SK-N-SH (cell line): ENCODE measurements around the gene RBM7. TPM values are rescaled to one million over a fixed set of nuclear protein-coding genes. Genes with fewer than 3 reads are reported as not detected.

Experiments used
- CTCF ChIA-PET: fragments of 300-600, 350-600 bp; formaldehyde crosslinking; extraction: SDS; loops from one replicate; lab custom pipeline; 2021; lab: Yijun Ruan, JAX
- POLR2A ChIA-PET: fragments of 350-600 bp; sonication (Branson Sonifier 250); formaldehyde crosslinking; extraction: SDS; loops from one replicate; lab custom pipeline; 2020; ENCODE audit warnings: antibody characterized with exemption, inconsistent platforms; lab: Yijun Ruan, JAX
- DNase-seq: peaks from one replicate; pipeline ENCODE4 v3.0.0; 2012
- H2AFZ ChIP-seq: fragments of 200-600 bp; sonication (generic); 2 replicates; pipeline ENCODE4 v1.8.1; 2016; ENCODE audit warnings: antibody characterized with exemption, mild to moderate bottlenecking, low read depth
- H3F3A ChIP-seq: fragments of 200-600 bp; sonication (generic); replicated peaks from 2 replicates; pipeline ENCODE3; 2016; ENCODE audit warnings: antibody characterized with exemption, mild to moderate bottlenecking; ENCODE audit not compliant: insufficient read depth
- H3K27ac ChIP-seq, 2 experiments: fragments of 200-500 bp in 1 of 2; fragments of 200-600 bp in 1 of 2; sonication (Bioruptor generic) in 1 of 2; sonication (generic), shearing (Covaris generic) in 1 of 2; 2 replicates each; pipeline versions ENCODE4 v1.5.1 to v1.6.1; 2014 to 2016; ENCODE audit warnings: low read depth in 2 of 2, inconsistent platforms in 1 of 2, low read length in 1 of 2, mild to moderate bottlenecking in 1 of 2, mixed read lengths in 1 of 2
- H3K27me3 ChIP-seq: fragments of 200-600 bp; sonication (generic), shearing (Covaris generic); 2 replicates; pipeline ENCODE4 v1.6.1; 2016; ENCODE audit warnings: mixed run types; ENCODE audit not compliant: insufficient read depth
- H3K36me3 ChIP-seq, 2 experiments: fragments of 200-500 bp in 1 of 2; fragments of 200-600 bp in 1 of 2; sonication (Bioruptor generic) in 1 of 2; sonication (generic) in 1 of 2; replicated peaks in 1 of 2; 2 replicates each; pipeline versions ENCODE3 to v1.5.1; 2014 to 2016; ENCODE audit warnings: low read length in 1 of 2, mild to moderate bottlenecking in 1 of 2; ENCODE audit not compliant: insufficient read depth in 2 of 2, control insufficient read depth in 1 of 2
- H3K4me1 ChIP-seq, 2 experiments: fragments of 200-500 bp in 1 of 2; fragments of 200-600 bp in 1 of 2; sonication (Bioruptor generic) in 1 of 2; sonication (generic), shearing (Covaris generic) in 1 of 2; 2 replicates each; pipeline versions ENCODE4 v1.5.1 to v1.6.1; 2014 to 2016; ENCODE audit warnings: low read depth in 1 of 2, low read length in 1 of 2, mixed run types in 1 of 2; ENCODE audit not compliant: insufficient read depth in 2 of 2, control insufficient read depth in 1 of 2
- H3K4me2 ChIP-seq: fragments of 200-600 bp; sonication (generic), shearing (Covaris generic); 2 replicates; pipeline ENCODE4 v1.6.1; 2017; ENCODE audit warnings: mixed run types
- H3K4me3 ChIP-seq, 2 experiments: fragments of 200-500 bp in 1 of 2; fragments of 200-600 bp in 1 of 2; sonication (Bioruptor generic) in 1 of 2; sonication (generic), shearing (Covaris generic) in 1 of 2; 2 replicates each; pipeline versions ENCODE4 v1.5.1 to v1.8.1; 2014 to 2016; ENCODE audit warnings: low read depth in 2 of 2, inconsistent platforms in 1 of 2, low read length in 1 of 2, mild to moderate bottlenecking in 1 of 2, mixed read lengths in 1 of 2, moderate library complexity in 1 of 2
- H3K79me2 ChIP-seq: fragments of 200-600 bp; sonication (generic); 2 replicates; pipeline ENCODE4 v1.8.1; 2017; ENCODE audit warnings: mild to moderate bottlenecking; ENCODE audit not compliant: insufficient read depth
- H3K9ac ChIP-seq: fragments of 200-600 bp; sonication (generic); 2 replicates; pipeline ENCODE4 v1.6.1; 2017; ENCODE audit warnings: mixed run types
- H3K9me2 ChIP-seq: fragments of 200-600 bp; sonication (generic); 2 replicates; pipeline ENCODE4 v1.6.1; 2017; ENCODE audit warnings: mixed run types
- H3K9me3 ChIP-seq: fragments of 200-600 bp; sonication (generic); 2 replicates; pipeline ENCODE4 v1.6.1; 2017; ENCODE audit warnings: mixed run types, mild to moderate bottlenecking, moderate library complexity
- H4K20me1 ChIP-seq: fragments of 200-600 bp; sonication (generic); 2 replicates; pipeline ENCODE4 v1.6.1; 2017; ENCODE audit warnings: mild to moderate bottlenecking, mixed run types; ENCODE audit not compliant: insufficient read depth
- CHD2 ChIP-seq: fragments of 150-350 bp; IDR thresholded peaks from 2 replicates; pipeline ENCODE4 v1.6.1; 2018; ENCODE audit warnings: low read length; ENCODE audit not compliant: partially characterized antibody
- ELF1 ChIP-seq: IDR thresholded peaks from 2 replicates; pipeline ENCODE4 v1.4.0; 2012
- EP300 ChIP-seq, 2 experiments: IDR thresholded peaks; 2 replicates each; pipeline versions ENCODE4 v1.4.0 to v1.6.1; 2012; ENCODE audit warnings: borderline replicate concordance in 1 of 2, low read depth in 1 of 2, low read length in 1 of 2
- EZH2phosphoT487 ChIP-seq: fragments of 200-600 bp; sonication (generic); IDR thresholded peaks from 2 replicates; pipeline ENCODE4 v1.6.1; 2017; ENCODE audit warnings: low read depth, mixed run types, mild to moderate bottlenecking, antibody characterized with exemption, moderate library complexity, borderline replicate concordance
- FOSL2 ChIP-seq: IDR thresholded peaks from 2 replicates; pipeline ENCODE4 v1.4.0; 2012; ENCODE audit warnings: low read depth, mild to moderate bottlenecking, moderate library complexity, borderline replicate concordance
- JUND ChIP-seq: IDR thresholded peaks from 2 replicates; pipeline ENCODE4 v1.4.0; 2012
- MEF2A ChIP-seq: IDR thresholded peaks from 2 replicates; pipeline ENCODE4 v1.4.0; 2012; ENCODE audit warnings: low read depth, borderline replicate concordance
- MXI1 ChIP-seq: IDR thresholded peaks from 2 replicates; pipeline ENCODE4 v1.6.1; 2012; ENCODE audit warnings: mild to moderate bottlenecking, low read depth, low read length, improper control_type of control experiment
- NFIC ChIP-seq: IDR thresholded peaks from 2 replicates; pipeline ENCODE4 v1.4.0; 2012; ENCODE audit warnings: borderline replicate concordance
- NRF1 ChIP-seq: IDR thresholded peaks from 2 replicates; pipeline ENCODE4 v1.6.1; 2012; ENCODE audit warnings: low read depth, mild to moderate bottlenecking, low read length
- POLR2AphosphoS5 ChIP-seq: IDR thresholded peaks from 2 replicates; pipeline ENCODE4 v1.6.1; 2012; ENCODE audit warnings: low read depth, low read length
- RAD21 ChIP-seq: IDR thresholded peaks from 2 replicates; pipeline ENCODE4 v1.6.1; 2012; ENCODE audit warnings: mild to moderate bottlenecking, low read length
- RXRA ChIP-seq: IDR thresholded peaks from 2 replicates; pipeline ENCODE4 v1.4.0; 2012; ENCODE audit warnings: low read depth, mild to moderate bottlenecking, borderline replicate concordance
- TAF1 ChIP-seq: IDR thresholded peaks from 2 replicates; pipeline ENCODE4 v1.6.1; 2012; ENCODE audit warnings: low read depth, mild to moderate bottlenecking, low read length, moderate library complexity, borderline replicate concordance
- TEAD4 ChIP-seq: IDR thresholded peaks from 2 replicates; pipeline ENCODE4 v1.4.0; 2012; ENCODE audit warnings: mild to moderate bottlenecking, borderline replicate concordance; ENCODE audit not compliant: insufficient read depth
- YY1 ChIP-seq: IDR thresholded peaks from 2 replicates; pipeline ENCODE4 v1.4.0; 2012; ENCODE audit warnings: low read depth, mild to moderate bottlenecking
- WGBS: methylation state at CpG from one replicate; pipeline ENCODE4 v1.1.6; 2017; ENCODE audit warnings: low lambda C conversion rate; 5-methylcytosine and 5-hydroxymethylcytosine counted together
- polyA plus RNA-seq, 3 experiments: library from polyadenylated mRNA; depleted of rRNA; stranded (reverse); fragments of >200 nt; gene quantifications; 2 replicates each; pipeline ENCODE4 v1.2.3, GENCODE V29; 2012
- TF ChIP-seq, protein P1 (sequence below): IDR thresholded peaks from 2 replicates; pipeline ENCODE4 v1.6.1; 2012; ENCODE audit warnings: mild to moderate bottlenecking, low read depth, low read length, moderate library complexity
- TF ChIP-seq, protein P2 (sequence below): IDR thresholded peaks from 2 replicates; pipeline ENCODE4 v1.4.0; 2012; ENCODE audit warnings: low read depth
- TF ChIP-seq, protein P3 (sequence below): fragments of 200-600 bp; sonication (generic); IDR thresholded peaks from 2 replicates; pipeline ENCODE4 v1.6.1; 2017; ENCODE audit warnings: antibody characterized with exemption, mild to moderate bottlenecking, moderate library complexity
- TF ChIP-seq, protein P4 (sequence below): fragments of 150-350 bp; IDR thresholded peaks from 2 replicates; pipeline ENCODE4 v1.6.1; 2016; ENCODE audit warnings: mild to moderate bottlenecking, low read depth, low read length

RBM7 gene, protein sequence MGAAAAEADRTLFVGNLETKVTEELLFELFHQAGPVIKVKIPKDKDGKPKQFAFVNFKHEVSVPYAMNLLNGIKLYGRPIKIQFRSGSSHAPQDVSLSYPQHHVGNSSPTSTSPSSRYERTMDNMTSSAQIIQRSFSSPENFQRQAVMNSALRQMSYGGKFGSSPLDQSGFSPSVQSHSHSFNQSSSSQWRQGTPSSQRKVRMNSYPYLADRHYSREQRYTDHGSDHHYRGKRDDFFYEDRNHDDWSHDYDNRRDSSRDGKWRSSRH
- 19.5 and 22.4 TPM in 2 replicates for polyA plus RNA-seq (2012; rRNA removed)
- polyA plus RNA-seq (2012; cell fraction: cytosol; rRNA removed): 22.3 and 25.0 TPM in 2 replicates
- 5.0 and 14.9 TPM in 2 replicates for polyA plus RNA-seq (2012; cell fraction: nucleus; rRNA removed)

DNA sequence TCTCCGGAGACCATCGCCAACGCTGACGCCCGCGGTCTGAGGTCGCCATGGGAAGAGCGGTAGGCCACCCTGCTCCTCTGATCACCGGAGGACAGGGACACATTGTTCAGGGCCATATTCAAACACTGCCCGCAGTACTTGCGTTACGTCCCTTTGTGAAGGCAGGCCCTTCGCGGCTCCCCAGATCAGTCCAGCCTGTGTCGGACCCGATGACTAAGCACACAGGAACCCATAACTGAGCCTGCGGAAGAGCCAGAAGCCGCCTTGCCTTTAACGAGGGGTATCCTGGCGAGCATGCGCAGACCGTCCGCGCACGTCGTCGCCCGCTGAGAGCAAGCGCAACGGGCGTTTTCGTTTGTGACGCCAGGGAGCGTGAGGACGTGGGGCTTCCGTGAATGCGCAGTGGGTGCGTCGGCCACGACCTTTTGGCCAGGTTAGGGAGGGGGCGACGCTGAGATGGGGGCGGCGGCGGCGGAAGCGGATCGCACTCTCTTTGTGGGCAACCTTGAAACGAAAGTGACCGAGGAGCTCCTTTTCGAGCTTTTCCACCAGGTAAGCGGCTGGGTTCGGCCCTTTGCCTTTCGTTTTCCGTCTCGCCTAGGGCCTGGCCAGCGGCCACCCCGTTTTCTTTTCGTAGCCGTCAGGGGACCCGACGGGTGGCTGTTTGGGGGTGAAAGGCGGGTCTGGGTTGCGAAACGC, at the start of gene RBM7, which contains the start of gene C11orf71:
RBM7 (plus strand) TSS at position 451 of the 699 bp plus-strand sequence; CDS start at position 457, 6 bp downstream.
C11orf71 (minus strand) TSS at position 296 of the 699 bp plus-strand sequence; CDS start at position 116, 180 bp downstream.
- H3K9me3 ChIP-seq: no peaks in the 10 kb centered on the region
- peaks cover 9% of the 10 kb centered on the region for H3F3A ChIP-seq
- peak within 1 kb of the TSS; percentile 98 for H3K9ac ChIP-seq
- peaks cover 4% of the 10 kb centered on the region; the same call in 1 of the 2 replicates for H4K20me1 ChIP-seq
- H3K4me2 ChIP-seq: peak within 1 kb of the TSS; percentile 79
- ChIA-PET CTCF (no interaction called here), POLR2A (no interaction called here)
- peak; percentile 93 for DNase-seq
- H2AFZ ChIP-seq: peak within 1 kb of the TSS; percentile 53
- H3K4me3 ChIP-seq: peak within 1 kb of the TSS; percentile 93 to 95
- H3K27ac ChIP-seq: peak within 1 kb of the TSS; percentile 97 to 98
- H3K9me2 ChIP-seq: no peaks in the 10 kb centered on the region
- H3K79me2 ChIP-seq: peaks cover 73% of the 10 kb centered on the region
- no peaks in the 10 kb centered on the region for H3K27me3 ChIP-seq
- H3K36me3 ChIP-seq: peaks cover 23 to 28% of the 10 kb centered on the region in 2 experiments
- H3K4me1 ChIP-seq: peaks cover 7 to 30% of the 10 kb centered on the region in 2 experiments; a peak in 3 of 4 replicates
- WGBS: 2% methylated on average over 26 of the region's 65 CpGs
- TF ChIP-seq ELF1 (peak; percentile 99), TAF1 (peak; percentile 86; the same call in 1 of the 2 replicates), RAD21 (no peak), MXI1 (peak; percentile 78), CHD2 (no peak), TEAD4 (0 out of 2 replicates have a peak, but pooled peaks have one; percentile 40), YY1 (peak; percentile 73), EZH2phosphoT487 (no peak), FOSL2 (peak; percentile 72), NRF1 (peak; percentile 98), NFIC (no peak), EP300 (IDR thresholded peaks at IDR 0.05; ENCODE audit: borderline replicate concordance in 1 of 2, low read depth in 1 of 2, low read length in 1 of 2) (no peak), MEF2A (no peak), RXRA (peak; percentile 64; the same call in 1 of the 2 replicates), JUND (peak; percentile 68), POLR2AphosphoS5 (peak; percentile 93)
- TF ChIP-seq, protein P1, sequence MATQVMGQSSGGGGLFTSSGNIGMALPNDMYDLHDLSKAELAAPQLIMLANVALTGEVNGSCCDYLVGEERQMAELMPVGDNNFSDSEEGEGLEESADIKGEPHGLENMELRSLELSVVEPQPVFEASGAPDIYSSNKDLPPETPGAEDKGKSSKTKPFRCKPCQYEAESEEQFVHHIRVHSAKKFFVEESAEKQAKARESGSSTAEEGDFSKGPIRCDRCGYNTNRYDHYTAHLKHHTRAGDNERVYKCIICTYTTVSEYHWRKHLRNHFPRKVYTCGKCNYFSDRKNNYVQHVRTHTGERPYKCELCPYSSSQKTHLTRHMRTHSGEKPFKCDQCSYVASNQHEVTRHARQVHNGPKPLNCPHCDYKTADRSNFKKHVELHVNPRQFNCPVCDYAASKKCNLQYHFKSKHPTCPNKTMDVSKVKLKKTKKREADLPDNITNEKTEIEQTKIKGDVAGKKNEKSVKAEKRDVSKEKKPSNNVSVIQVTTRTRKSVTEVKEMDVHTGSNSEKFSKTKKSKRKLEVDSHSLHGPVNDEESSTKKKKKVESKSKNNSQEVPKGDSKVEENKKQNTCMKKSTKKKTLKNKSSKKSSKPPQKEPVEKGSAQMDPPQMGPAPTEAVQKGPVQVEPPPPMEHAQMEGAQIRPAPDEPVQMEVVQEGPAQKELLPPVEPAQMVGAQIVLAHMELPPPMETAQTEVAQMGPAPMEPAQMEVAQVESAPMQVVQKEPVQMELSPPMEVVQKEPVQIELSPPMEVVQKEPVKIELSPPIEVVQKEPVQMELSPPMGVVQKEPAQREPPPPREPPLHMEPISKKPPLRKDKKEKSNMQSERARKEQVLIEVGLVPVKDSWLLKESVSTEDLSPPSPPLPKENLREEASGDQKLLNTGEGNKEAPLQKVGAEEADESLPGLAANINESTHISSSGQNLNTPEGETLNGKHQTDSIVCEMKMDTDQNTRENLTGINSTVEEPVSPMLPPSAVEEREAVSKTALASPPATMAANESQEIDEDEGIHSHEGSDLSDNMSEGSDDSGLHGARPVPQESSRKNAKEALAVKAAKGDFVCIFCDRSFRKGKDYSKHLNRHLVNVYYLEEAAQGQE: no peak
- TF ChIP-seq, protein P2, sequence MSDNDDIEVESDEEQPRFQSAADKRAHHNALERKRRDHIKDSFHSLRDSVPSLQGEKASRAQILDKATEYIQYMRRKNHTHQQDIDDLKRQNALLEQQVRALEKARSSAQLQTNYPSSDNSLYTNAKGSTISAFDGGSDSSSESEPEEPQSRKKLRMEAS: no peak; the same call in 1 of the 2 replicates
- TF ChIP-seq, protein P3, sequence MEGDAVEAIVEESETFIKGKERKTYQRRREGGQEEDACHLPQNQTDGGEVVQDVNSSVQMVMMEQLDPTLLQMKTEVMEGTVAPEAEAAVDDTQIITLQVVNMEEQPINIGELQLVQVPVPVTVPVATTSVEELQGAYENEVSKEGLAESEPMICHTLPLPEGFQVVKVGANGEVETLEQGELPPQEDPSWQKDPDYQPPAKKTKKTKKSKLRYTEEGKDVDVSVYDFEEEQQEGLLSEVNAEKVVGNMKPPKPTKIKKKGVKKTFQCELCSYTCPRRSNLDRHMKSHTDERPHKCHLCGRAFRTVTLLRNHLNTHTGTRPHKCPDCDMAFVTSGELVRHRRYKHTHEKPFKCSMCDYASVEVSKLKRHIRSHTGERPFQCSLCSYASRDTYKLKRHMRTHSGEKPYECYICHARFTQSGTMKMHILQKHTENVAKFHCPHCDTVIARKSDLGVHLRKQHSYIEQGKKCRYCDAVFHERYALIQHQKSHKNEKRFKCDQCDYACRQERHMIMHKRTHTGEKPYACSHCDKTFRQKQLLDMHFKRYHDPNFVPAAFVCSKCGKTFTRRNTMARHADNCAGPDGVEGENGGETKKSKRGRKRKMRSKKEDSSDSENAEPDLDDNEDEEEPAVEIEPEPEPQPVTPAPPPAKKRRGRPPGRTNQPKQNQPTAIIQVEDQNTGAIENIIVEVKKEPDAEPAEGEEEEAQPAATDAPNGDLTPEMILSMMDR: 0 out of 2 replicates have a peak, but pooled peaks have one; percentile 21
- TF ChIP-seq, protein P4, sequence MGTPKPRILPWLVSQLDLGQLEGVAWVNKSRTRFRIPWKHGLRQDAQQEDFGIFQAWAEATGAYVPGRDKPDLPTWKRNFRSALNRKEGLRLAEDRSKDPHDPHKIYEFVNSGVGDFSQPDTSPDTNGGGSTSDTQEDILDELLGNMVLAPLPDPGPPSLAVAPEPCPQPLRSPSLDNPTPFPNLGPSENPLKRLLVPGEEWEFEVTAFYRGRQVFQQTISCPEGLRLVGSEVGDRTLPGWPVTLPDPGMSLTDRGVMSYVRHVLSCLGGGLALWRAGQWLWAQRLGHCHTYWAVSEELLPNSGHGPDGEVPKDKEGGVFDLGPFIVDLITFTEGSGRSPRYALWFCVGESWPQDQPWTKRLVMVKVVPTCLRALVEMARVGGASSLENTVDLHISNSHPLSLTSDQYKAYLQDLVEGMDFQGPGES: no peak
